ENCODE measurements around the gene BAZ1B. TPM values are rescaled to one million over a fixed set of nuclear protein-coding genes. Genes with fewer than 3 reads are reported as not detected.

The BAZ1B gene
- total RNA-seq (2012; rRNA removed) (45.0 and 60.8 TPM in 2 replicates), polyA plus RNA-seq (2012; rRNA removed) (16.8 and 20.2 TPM in 2 replicates), Bru-seq, nascent RNA (percentile 90 among the genes with signal in this experiment), BruChase-seq, experiment 1, labeled RNA remaining after a 6-hour chase (percentile 93 among the genes with signal in this experiment), BruChase-seq, experiment 2, labeled RNA remaining after a 2-hour chase (percentile 91 among the genes with signal in this experiment)
- 4.8 and 7.6 TPM in 2 replicates for polyA plus RNA-seq (2012; cell fraction: cytosol; rRNA removed)
- 5.5 and 17.3 TPM in 2 replicates for polyA plus RNA-seq (2012; cell fraction: nucleus; rRNA removed; ENCODE audit: low replicate concordance)
- long read RNA-seq, partial matches to known transcripts: 81 of 84 reads
- long read RNA-seq, other reads (novel, unspliced or antisense): 3 of 84 reads

- Histone ChIP-seq H3K4ac (ENCODE audit: low read depth, low read length) (peak within 1 kb of the TSS; percentile 97), H4K91ac (ENCODE audit: insufficient read depth, low read depth, low read length) (peak within 1 kb of the TSS; percentile 87), H2AK5ac (ENCODE audit: low read depth, low read length) (peak within 1 kb of the TSS; percentile 89), H3K4me3 (ENCODE audit: insufficient read depth, low read depth, low read length) (peak within 1 kb of the TSS; percentile 60), H2AFZ (replicated peaks; ENCODE audit: low read length, poor library complexity) (peak within 1 kb of the TSS; percentile 98), H3K4me1 (ENCODE audit: control insufficient read depth, insufficient read depth, low read length) (peaks cover 6% of the 10 kb centered on the region), H3K23ac (ENCODE audit: low read depth, low read length) (peak within 1 kb of the TSS; percentile 93), H3K9me3 (ENCODE audit: control insufficient read depth, insufficient read depth, low read length) (no peaks in the 10 kb centered on the region), H3K18ac (ENCODE audit: low read depth, low read length) (peak within 1 kb of the TSS; percentile 55), H3K9ac (ENCODE audit: low read depth, low read length) (peak within 1 kb of the TSS; percentile 99), H3K79me1 (ENCODE audit: low read depth in 1 of 2, low read length in 2 of 2) (peaks cover 0 to 19% of the 10 kb centered on the region in 2 experiments; a peak in 2 of 4 replicates), H3K27ac (ENCODE audit: insufficient read depth, low read length) (peak within 1 kb of the TSS; percentile 98), H4K5ac (ENCODE audit: low read depth, low read length) (peak within 1 kb of the TSS; percentile 77), H2AK9ac (replicated peaks; ENCODE audit: low read depth, low read length, poor library complexity) (peak within 1 kb of the TSS; percentile 95), H2BK5ac (ENCODE audit: low read depth, low read length, poor library complexity, severe bottlenecking) (peak within 1 kb of the TSS; percentile 86), H3K36me3 (ENCODE audit: control insufficient read depth, insufficient read depth, low read length) (peaks cover 4% of the 10 kb centered on the region; the same call in 1 of the 2 replicates), H2BK15ac (ENCODE audit: low read depth, low read length) (peak within 1 kb of the TSS; percentile 80; the same call in 1 of the 3 replicates), H4K20me1 (ENCODE audit: insufficient read depth, low read length) (peaks cover 39% of the 10 kb centered on the region), H3K14ac (replicated peaks; ENCODE audit: low read depth, low read length) (peak within 1 kb of the TSS; percentile 91), H3K56ac (ENCODE audit: extremely low read depth, insufficient read depth, low read length) (peak within 1 kb of the TSS; percentile 80), H3K9me1 (ENCODE audit: insufficient read depth, low read length) (peaks cover 5% of the 10 kb centered on the region), H3K4me2 (ENCODE audit: low read depth, low read length) (peak within 1 kb of the TSS; percentile 89), H3K27me3 (ENCODE audit: control insufficient read depth, insufficient read depth, low read length) (no peaks in the 10 kb centered on the region), H4K8ac (ENCODE audit: low read depth in 2 of 2, low read length in 2 of 2) (peak within 1 kb of the TSS; percentile 88 to 93), H2BK120ac (ENCODE audit: low read depth, low read length) (peak within 1 kb of the TSS; percentile 86), H2BK20ac (ENCODE audit: low read depth, low read length) (peak within 1 kb of the TSS; percentile 72)
- no TSS peak for BruUV-seq (replicated peaks)
- peak; percentile 21; the same call in 1 of the 2 replicates for TF ChIP-seq MXI1 (IDR thresholded peaks at IDR 0.05; ENCODE audit: borderline replicate concordance, low read depth, low read length)
- TF ChIP-seq CHD1 (IDR thresholded peaks at IDR 0.05; ENCODE audit: low read depth, low read length): no peak
- TF ChIP-seq RCOR1 (IDR thresholded peaks at IDR 0.05; ENCODE audit: insufficient replicate concordance, low read length): no peak
- TF ChIP-seq BHLHE40 (IDR thresholded peaks at IDR 0.05; ENCODE audit: low read depth, low read length): peak; percentile 31; the same call in 1 of the 2 replicates
- TF ChIP-seq, protein P1, sequence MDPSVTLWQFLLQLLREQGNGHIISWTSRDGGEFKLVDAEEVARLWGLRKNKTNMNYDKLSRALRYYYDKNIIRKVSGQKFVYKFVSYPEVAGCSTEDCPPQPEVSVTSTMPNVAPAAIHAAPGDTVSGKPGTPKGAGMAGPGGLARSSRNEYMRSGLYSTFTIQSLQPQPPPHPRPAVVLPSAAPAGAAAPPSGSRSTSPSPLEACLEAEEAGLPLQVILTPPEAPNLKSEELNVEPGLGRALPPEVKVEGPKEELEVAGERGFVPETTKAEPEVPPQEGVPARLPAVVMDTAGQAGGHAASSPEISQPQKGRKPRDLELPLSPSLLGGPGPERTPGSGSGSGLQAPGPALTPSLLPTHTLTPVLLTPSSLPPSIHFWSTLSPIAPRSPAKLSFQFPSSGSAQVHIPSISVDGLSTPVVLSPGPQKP (IDR thresholded peaks at IDR 0.05; ENCODE audit: borderline replicate concordance, low read depth, low read length): no peak
- 0 out of 2 replicates have a peak, but pooled peaks have one; percentile 14 for TF ChIP-seq CEBPB (IDR thresholded peaks at IDR 0.05; ENCODE audit: low read depth, low read length)
- TF ChIP-seq, protein P2, sequence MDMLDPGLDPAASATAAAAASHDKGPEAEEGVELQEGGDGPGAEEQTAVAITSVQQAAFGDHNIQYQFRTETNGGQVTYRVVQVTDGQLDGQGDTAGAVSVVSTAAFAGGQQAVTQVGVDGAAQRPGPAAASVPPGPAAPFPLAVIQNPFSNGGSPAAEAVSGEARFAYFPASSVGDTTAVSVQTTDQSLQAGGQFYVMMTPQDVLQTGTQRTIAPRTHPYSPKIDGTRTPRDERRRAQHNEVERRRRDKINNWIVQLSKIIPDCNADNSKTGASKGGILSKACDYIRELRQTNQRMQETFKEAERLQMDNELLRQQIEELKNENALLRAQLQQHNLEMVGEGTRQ (IDR thresholded peaks at IDR 0.05; ENCODE audit: low read depth, low read length): 0 out of 2 replicates have a peak, but pooled peaks have one; percentile 11
- peak; percentile 76; the same call in 1 of the 2 replicates for TF ChIP-seq FOS (IDR thresholded peaks at IDR 0.05; ENCODE audit: low read depth, low read length)
- dilution Hi-C loops (cut with HindIII; ENCODE audit: low sequenced_read_pairs, unreplicated experiment): no loop called here
- ChIA-PET CTCF (interaction anchor here (0.6 kb wide), 1 partner anchor 820 kb away, joined by 3 read pairs; no protein-coding TSS in a partner anchor), POLR2A (ENCODE audit: unreplicated experiment) (interaction anchor here (0.5 kb wide), 1 partner anchor 56 kb away, joined by 3 read pairs; the partner anchor contains the start of gene TBL2)
- intact Hi-C loops (cut with micrococcal nuclease): loop anchor here (2.0 to 5.0 kb wide), 2 partner anchors 35 to 145 kb away; partner anchors contain the start of genes BCL7B and VPS37D
- WGBS, 2 experiments (ENCODE audit: extremely low coverage in 2 of 2, insufficient read length in 1 of 2): 1% methylated on average over 18 of the region's 71 CpGs; no CpG with 5 or more reads in 1 of the 2 experiments
- DNase-seq (peak; percentile 97), ATAC-seq (ENCODE audit: low read depth) (peak; percentile 95)
- in situ Hi-C loops (cut with MboI; ENCODE audit: low sequenced_read_pairs): no loop called here
Measured at GRCh38 chr7:73522105-73522872, at the start of gene BAZ1B. TSS of gene BAZ1B (minus strand) at chr7:73522293. CDS start at chr7:73521933, 360 bp downstream.
